Fibroblast of skin of left biceps (primary cell): ENCODE data around the gene AATK.

Experiments
- DNase-seq, 2 experiments: peaks; one replicate each; pipeline ENCODE4 v3.0.0-alpha.2; 2013; ENCODE audit warnings: low read depth in 2 of 2

The AATK gene

DNA sequence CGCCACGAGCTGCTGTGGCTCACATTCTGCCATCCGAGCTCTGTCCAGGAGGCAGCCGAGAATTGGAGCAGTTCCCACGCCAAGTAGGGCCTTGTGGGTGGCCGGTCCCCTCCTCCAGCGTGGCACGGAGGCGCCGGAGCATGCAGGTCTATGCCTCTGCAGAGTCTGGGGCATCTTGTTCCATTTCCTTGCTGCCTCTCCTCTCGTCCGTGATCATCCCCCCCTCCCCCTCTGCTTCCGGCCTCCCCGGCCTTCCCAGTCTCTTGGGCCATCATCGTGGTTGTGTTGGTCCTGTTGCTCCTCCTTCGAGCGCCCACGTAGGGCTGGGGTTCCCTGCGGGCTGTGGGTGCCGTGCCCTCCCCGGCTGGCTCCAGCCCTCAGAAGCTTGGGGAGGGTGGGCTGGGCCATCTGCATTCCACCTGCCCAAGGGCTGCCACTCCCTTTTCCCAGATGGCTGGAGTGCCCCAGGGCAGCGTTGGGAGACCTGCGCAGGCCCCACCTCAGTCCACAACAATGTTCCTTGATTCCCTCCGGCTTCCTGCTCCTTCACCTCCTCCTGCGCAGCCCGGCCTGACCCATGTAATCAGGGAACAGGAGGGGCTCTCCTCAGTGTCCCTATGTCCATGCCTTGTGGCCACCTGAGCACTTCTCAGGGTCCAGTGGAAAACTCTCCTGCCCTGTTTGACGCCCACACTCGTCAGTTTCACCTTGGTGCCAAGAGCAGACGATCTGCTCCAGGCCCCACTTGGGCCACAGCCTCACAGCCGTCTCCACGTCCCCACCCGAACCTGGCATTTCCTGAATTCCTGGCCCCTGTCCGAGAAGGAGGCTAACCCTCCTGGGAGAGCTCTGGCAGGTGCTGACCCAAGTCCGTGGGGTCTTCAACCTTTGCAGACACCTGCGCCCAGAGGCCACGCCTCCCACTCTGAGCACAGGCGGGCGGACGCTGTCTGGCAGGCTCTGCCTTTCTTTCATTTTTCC is 94.0 kb downstream of the AATK start:
- no peak for DNase-seq

- no peak for DNase-seq
Observed at GRCh38 chr17:81070541-81071246, 95.3 kb downstream of the AATK start.

GRCh38 chr17:81069135-81069645 is 96.8 kb downstream of the AATK start:
- no peak for DNase-seq

DNA sequence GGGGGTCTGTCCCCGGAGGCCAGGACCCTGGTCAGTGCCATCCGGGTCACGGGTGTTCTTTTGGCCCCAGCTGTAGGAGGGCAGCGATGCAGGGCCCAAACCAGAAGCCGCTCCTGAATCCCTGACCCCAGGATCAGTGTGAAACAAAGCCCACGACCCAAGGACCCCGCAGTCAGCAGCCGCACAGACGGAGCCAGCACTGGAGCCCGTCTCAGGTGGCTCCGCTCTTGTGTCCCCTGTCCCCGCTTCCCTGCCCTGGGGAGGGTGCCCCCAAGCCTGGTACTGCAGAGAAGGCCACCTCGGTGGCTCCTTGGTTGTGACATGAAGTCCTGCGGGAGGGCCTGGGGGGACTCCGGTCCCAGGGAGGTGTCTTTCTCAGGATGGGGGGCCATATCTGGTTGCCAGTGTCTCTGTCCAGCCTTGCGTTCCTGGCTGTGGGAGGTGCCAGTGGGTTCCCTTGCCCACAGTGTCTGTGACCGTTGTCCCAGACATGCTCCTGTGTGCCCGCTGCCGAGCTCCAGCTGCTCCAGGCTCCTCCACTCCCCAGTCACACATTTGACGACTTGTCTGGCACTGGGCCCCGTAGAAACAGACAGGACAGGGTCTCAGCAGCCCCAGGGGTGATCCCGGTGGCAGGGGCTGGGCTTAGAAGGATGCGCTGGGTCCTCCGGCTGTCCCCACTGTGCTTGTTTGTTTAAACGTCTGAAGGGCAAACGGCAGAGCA is 97.4 kb downstream of the AATK start:
- no peak for DNase-seq

- no peak for DNase-seq
Observed at GRCh38 chr17:81067391-81067811, 98.6 kb downstream of the AATK start.
